Activated CD4-positive, alpha-beta T cell treated with anti-CD3 and anti-CD28 coated beads for 1 hour (primary cell): ENCODE measurements around the gene EMILIN3.

Experiments used
- DNase-seq: peaks from one replicate; pipeline ENCODE4 v3.0.0-alpha.2; 2020

EMILIN3 gene

GRCh38 chr20:41361757-41362747, 4.6 kb downstream of the EMILIN3 start:
- no peak for DNase-seq

- no peak for DNase-seq
These were observed 5.5 kb downstream of the EMILIN3 start for GRCh38 chr20:41360831-41361756.

GRCh38 chr20:41359541-41360011, 7.0 kb downstream of the EMILIN3 start:
- no peak for DNase-seq

GRCh38 chr20:41358717-41359116, 7.9 kb downstream of the EMILIN3 start:
- DNase-seq: no peak

GRCh38 chr20:41358230-41358629, 8.4 kb downstream of the EMILIN3 start:
- DNase-seq: no peak

GRCh38 chr20:41357424-41358163, 9.0 kb downstream of the EMILIN3 start:
- no peak for DNase-seq

GRCh38 chr20:41356951-41357350, 9.7 kb downstream of the EMILIN3 start:
- DNase-seq: no peak

- no peak for DNase-seq
These were observed 10.9 kb downstream of the EMILIN3 start for GRCh38 chr20:41355598-41356203.

GRCh38 chr20:41355192-41355591, 11.4 kb downstream of the EMILIN3 start:
- DNase-seq: no peak

GRCh38 chr20:41353530-41353929, 13.1 kb downstream of the EMILIN3 start:
- DNase-seq: no peak

- no peak for DNase-seq
These were observed 14.0 kb downstream of the EMILIN3 start for GRCh38 chr20:41352666-41353065.

GRCh38 chr20:41352106-41352505, 14.5 kb downstream of the EMILIN3 start:
- DNase-seq: no peak

- DNase-seq: no peak
These were observed 16.1 kb downstream of the EMILIN3 start for GRCh38 chr20:41350408-41350962.

- no peak for DNase-seq
These were observed 16.7 kb downstream of the EMILIN3 start for GRCh38 chr20:41349943-41350342.

- DNase-seq: no peak
These were observed 17.4 kb downstream of the EMILIN3 start for GRCh38 chr20:41349266-41349665.

GRCh38 chr20:41348430-41349172, 18.0 kb downstream of the EMILIN3 start:
- no peak for DNase-seq

- no peak for DNase-seq
These were observed 18.8 kb downstream of the EMILIN3 start for GRCh38 chr20:41347523-41348429.

- no peak for DNase-seq
These were observed 20.9 kb downstream of the EMILIN3 start for GRCh38 chr20:41345729-41346067.

- DNase-seq: no peak
These were observed 21.5 kb downstream of the EMILIN3 start for GRCh38 chr20:41344938-41345728.
